SK-N-SH treated with all-trans-retinoic acid at 6 μM for 48 hours (cell line): ENCODE data around the gene ISY1.
"Not testable (repeated sequence)": the region's sequence is repeated elsewhere in the genome, so short reads cannot be mapped to it uniquely, and the experiment has no call there.

Experiments used
- ATAC-seq: fragments of 200-7000 bp; cut with Tn5 transposase; 3 replicates; pipeline ENCODE4 v1.9.1; 2020; ENCODE audit warnings: mild to moderate bottlenecking, moderate library complexity
- ARNTL ChIP-seq: fragments of 450-650 bp; formaldehyde crosslinking; IDR thresholded peaks from 2 replicates; pipeline ENCODE4 v1.5.0; 2020; ENCODE audit warnings: low read depth, mild to moderate bottlenecking, moderate library complexity, borderline replicate concordance
- BACH2 ChIP-seq: fragments of 250-450 bp; sonication (Bioruptor Pico); IDR thresholded peaks from 2 replicates; pipeline ENCODE4 v1.9.0; 2021; ENCODE audit warnings: mild to moderate bottlenecking, borderline replicate concordance
- CSDC2 ChIP-seq: fragments of 250-450 bp; sonication (Bioruptor Pico); IDR thresholded peaks from 2 replicates; pipeline ENCODE4 v1.5.0; 2020; ENCODE audit warnings: mild to moderate bottlenecking, moderate library complexity
- ESRRG ChIP-seq: fragments of 250-450 bp; sonication (Bioruptor Pico); IDR thresholded peaks from 2 replicates; pipeline ENCODE4 v1.6.1; 2021; ENCODE audit warnings: mild to moderate bottlenecking
- GLIS3 ChIP-seq: fragments of 250-450 bp; sonication (Bioruptor Pico); IDR thresholded peaks from 2 replicates; pipeline ENCODE4 v1.5.0; 2020; ENCODE audit warnings: mild to moderate bottlenecking, moderate library complexity
- ISL1 ChIP-seq: fragments of 250-450 bp; sonication (Bioruptor Pico); IDR thresholded peaks from 2 replicates; pipeline ENCODE4 v2.1.2; 2022; ENCODE audit warnings: mild to moderate bottlenecking, moderate library complexity
- OSR1 ChIP-seq: fragments of 250-450 bp; sonication (Bioruptor Pico); IDR thresholded peaks from 2 replicates; pipeline ENCODE4 v1.8.0; 2022; ENCODE audit warnings: moderate library complexity, mild to moderate bottlenecking, inconsistent platforms
- PPARA ChIP-seq: fragments of 250-450 bp; sonication (Bioruptor Pico); IDR thresholded peaks from 2 replicates; pipeline ENCODE4 v1.5.0; 2020; ENCODE audit warnings: mild to moderate bottlenecking, borderline replicate concordance
- SNAI2 ChIP-seq: fragments of 250-450 bp; sonication (Bioruptor Pico); IDR thresholded peaks from 2 replicates; pipeline ENCODE4 v1.5.0; 2020; ENCODE audit warnings: mild to moderate bottlenecking, moderate library complexity
- TCF4 ChIP-seq: fragments of 250-450 bp; sonication (Bioruptor Pico); IDR thresholded peaks from 2 replicates; pipeline ENCODE4 v1.8.0; 2021; ENCODE audit warnings: mild to moderate bottlenecking, moderate library complexity, borderline replicate concordance
- TOX ChIP-seq: fragments of 250-450 bp; sonication (Bioruptor Pico); IDR thresholded peaks from 2 replicates; pipeline ENCODE4 v1.8.0; 2021; ENCODE audit warnings: mild to moderate bottlenecking, moderate library complexity, borderline replicate concordance
- ZC3H10 ChIP-seq: fragments of 250-450 bp; sonication (Bioruptor Pico); IDR thresholded peaks from 2 replicates; pipeline ENCODE4 v1.5.1; 2021; ENCODE audit warnings: mild to moderate bottlenecking, moderate library complexity
- ZFP3 ChIP-seq: fragments of 250-450 bp; sonication (Bioruptor Pico); IDR thresholded peaks from 2 replicates; pipeline ENCODE4 v1.5.0; 2020; ENCODE audit warnings: mild to moderate bottlenecking, moderate library complexity
- ZFP30 ChIP-seq: fragments of 450-650 bp; formaldehyde crosslinking; IDR thresholded peaks from 2 replicates; pipeline ENCODE4 v1.5.0; 2022; ENCODE audit warnings: mild to moderate bottlenecking, moderate library complexity
- ZNF565 ChIP-seq: fragments of 450-650 bp; formaldehyde crosslinking; conservative IDR thresholded peaks from 2 replicates; pipeline ENCODE4 v1.5.0; 2020; ENCODE audit warnings: low read depth, mild to moderate bottlenecking, moderate library complexity
- ZNF70 ChIP-seq: fragments of 450-650 bp; formaldehyde crosslinking; IDR thresholded peaks from 2 replicates; pipeline ENCODE4 v1.5.0; 2020; ENCODE audit warnings: mild to moderate bottlenecking, moderate library complexity
- TF ChIP-seq, protein P1 (sequence below): fragments of 250-450 bp; sonication (Bioruptor Pico); IDR thresholded peaks from 2 replicates; pipeline ENCODE4 v1.5.1; 2021; ENCODE audit warnings: mild to moderate bottlenecking, moderate library complexity
- TF ChIP-seq, protein P2 (sequence below): fragments of 250-450 bp; sonication (Bioruptor Pico); IDR thresholded peaks from 2 replicates; pipeline ENCODE4 v1.5.1; 2020; ENCODE audit warnings: low read depth, mild to moderate bottlenecking, moderate library complexity
- TF ChIP-seq, protein P3 (sequence below): fragments of 250-450 bp; sonication (Bioruptor Pico); IDR thresholded peaks from 2 replicates; pipeline ENCODE4 v1.8.0; 2021; ENCODE audit warnings: low read depth, mild to moderate bottlenecking, moderate library complexity, borderline replicate concordance
- TF ChIP-seq, protein P4 (sequence below): fragments of 250-450 bp; sonication (Bioruptor Pico); IDR thresholded peaks from 2 replicates; pipeline ENCODE4 v1.5.0; 2020; ENCODE audit warnings: mild to moderate bottlenecking, moderate library complexity

ISY1 gene

DNA sequence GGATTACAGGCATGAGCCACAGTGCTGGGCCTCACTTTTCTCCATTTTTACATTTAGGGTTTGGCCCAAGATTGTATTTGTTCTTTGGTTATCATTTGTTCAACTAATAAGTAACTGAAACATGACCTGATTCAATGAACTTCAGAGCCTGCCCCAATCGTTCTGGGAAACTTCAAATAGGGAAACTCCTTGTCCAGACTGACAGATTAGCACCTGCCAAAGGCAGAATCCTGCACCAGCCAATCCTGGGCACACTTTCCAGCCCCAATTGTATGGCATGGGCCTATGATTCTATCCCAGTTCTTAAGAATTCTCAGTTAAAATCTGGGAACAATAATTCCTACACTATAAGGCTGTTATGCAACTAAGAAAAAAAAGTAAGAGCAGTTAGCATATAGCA lies 21.0 kb downstream of the ISY1 start:
- ATAC-seq: no peak

DNA sequence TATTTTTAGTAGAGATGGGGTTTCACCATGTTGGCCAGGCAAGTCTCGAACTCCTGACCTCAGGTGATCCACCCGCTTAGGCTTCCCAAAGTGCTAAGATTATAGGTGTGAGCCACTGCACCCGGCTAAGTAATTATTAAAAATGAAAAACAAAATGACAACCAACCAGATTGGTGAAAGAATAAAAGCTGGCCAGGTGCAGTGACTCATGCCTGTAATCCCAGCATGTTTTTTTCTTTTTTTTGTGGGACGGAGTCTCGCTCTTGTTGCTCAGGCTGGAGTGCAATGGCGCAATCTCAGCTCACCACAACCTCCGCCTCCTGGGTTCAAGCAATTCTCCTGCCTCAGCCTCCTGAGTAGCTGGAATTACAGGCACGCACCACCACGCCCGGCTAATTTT lies 24.6 kb downstream of the ISY1 start:
- ATAC-seq: not testable (repeated sequence)

More for the DNA sequence above, 21.0 kb downstream of the ISY1 start:
- no peak for TF ChIP-seq ZFP3 (CRISPR knock-in tag)
- TF ChIP-seq GLIS3: no peak
- no peak for TF ChIP-seq SNAI2 (CRISPR knock-in tag)
- TF ChIP-seq BACH2 (CRISPR knock-in tag): no peak
- no peak for TF ChIP-seq CSDC2 (CRISPR knock-in tag)
- TF ChIP-seq, protein P1, sequence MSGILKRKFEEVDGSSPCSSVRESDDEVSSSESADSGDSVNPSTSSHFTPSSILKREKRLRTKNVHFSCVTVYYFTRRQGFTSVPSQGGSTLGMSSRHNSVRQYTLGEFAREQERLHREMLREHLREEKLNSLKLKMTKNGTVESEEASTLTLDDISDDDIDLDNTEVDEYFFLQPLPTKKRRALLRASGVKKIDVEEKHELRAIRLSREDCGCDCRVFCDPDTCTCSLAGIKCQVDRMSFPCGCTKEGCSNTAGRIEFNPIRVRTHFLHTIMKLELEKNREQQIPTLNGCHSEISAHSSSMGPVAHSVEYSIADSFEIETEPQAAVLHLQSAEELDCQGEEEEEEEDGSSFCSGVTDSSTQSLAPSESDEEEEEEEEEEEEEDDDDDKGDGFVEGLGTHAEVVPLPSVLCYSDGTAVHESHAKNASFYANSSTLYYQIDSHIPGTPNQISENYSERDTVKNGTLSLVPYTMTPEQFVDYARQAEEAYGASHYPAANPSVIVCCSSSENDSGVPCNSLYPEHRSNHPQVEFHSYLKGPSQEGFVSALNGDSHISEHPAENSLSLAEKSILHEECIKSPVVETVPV (CRISPR knock-in tag): no peak
- TF ChIP-seq, protein P2, sequence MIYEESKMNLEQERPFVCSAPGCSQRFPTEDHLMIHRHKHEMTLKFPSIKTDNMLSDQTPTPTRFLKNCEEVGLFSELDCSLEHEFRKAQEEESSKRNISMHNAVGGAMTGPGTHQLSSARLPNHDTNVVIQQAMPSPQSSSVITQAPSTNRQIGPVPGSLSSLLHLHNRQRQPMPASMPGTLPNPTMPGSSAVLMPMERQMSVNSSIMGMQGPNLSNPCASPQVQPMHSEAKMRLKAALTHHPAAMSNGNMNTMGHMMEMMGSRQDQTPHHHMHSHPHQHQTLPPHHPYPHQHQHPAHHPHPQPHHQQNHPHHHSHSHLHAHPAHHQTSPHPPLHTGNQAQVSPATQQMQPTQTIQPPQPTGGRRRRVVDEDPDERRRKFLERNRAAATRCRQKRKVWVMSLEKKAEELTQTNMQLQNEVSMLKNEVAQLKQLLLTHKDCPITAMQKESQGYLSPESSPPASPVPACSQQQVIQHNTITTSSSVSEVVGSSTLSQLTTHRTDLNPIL (CRISPR knock-in tag): no peak
- TF ChIP-seq OSR1 (CRISPR knock-in tag): no peak
- no peak for TF ChIP-seq ISL1 (CRISPR knock-in tag)
- TF ChIP-seq, protein P3, sequence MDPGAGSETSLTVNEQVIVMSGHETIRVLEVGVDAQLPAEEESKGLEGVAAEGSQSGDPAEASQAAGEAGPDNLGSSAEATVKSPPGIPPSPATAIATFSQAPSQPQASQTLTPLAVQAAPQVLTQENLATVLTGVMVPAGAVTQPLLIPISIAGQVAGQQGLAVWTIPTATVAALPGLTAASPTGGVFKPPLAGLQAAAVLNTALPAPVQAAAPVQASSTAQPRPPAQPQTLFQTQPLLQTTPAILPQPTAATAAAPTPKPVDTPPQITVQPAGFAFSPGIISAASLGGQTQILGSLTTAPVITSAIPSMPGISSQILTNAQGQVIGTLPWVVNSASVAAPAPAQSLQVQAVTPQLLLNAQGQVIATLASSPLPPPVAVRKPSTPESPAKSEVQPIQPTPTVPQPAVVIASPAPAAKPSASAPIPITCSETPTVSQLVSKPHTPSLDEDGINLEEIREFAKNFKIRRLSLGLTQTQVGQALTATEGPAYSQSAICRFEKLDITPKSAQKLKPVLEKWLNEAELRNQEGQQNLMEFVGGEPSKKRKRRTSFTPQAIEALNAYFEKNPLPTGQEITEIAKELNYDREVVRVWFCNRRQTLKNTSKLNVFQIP (CRISPR knock-in tag): no peak
- no peak for TF ChIP-seq ZFP30 (CRISPR knock-in tag)
- no peak for TF ChIP-seq TCF4 (CRISPR knock-in tag)
- TF ChIP-seq, protein P4, sequence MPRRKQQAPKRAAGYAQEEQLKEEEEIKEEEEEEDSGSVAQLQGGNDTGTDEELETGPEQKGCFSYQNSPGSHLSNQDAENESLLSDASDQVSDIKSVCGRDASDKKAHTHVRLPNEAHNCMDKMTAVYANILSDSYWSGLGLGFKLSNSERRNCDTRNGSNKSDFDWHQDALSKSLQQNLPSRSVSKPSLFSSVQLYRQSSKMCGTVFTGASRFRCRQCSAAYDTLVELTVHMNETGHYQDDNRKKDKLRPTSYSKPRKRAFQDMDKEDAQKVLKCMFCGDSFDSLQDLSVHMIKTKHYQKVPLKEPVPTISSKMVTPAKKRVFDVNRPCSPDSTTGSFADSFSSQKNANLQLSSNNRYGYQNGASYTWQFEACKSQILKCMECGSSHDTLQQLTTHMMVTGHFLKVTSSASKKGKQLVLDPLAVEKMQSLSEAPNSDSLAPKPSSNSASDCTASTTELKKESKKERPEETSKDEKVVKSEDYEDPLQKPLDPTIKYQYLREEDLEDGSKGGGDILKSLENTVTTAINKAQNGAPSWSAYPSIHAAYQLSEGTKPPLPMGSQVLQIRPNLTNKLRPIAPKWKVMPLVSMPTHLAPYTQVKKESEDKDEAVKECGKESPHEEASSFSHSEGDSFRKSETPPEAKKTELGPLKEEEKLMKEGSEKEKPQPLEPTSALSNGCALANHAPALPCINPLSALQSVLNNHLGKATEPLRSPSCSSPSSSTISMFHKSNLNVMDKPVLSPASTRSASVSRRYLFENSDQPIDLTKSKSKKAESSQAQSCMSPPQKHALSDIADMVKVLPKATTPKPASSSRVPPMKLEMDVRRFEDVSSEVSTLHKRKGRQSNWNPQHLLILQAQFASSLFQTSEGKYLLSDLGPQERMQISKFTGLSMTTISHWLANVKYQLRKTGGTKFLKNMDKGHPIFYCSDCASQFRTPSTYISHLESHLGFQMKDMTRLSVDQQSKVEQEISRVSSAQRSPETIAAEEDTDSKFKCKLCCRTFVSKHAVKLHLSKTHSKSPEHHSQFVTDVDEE (CRISPR knock-in tag): no peak
- TF ChIP-seq ZNF70 (CRISPR knock-in tag): no peak
- TF ChIP-seq ZC3H10 (CRISPR knock-in tag): no peak
- no peak for TF ChIP-seq ARNTL (CRISPR knock-in tag)

DNA sequence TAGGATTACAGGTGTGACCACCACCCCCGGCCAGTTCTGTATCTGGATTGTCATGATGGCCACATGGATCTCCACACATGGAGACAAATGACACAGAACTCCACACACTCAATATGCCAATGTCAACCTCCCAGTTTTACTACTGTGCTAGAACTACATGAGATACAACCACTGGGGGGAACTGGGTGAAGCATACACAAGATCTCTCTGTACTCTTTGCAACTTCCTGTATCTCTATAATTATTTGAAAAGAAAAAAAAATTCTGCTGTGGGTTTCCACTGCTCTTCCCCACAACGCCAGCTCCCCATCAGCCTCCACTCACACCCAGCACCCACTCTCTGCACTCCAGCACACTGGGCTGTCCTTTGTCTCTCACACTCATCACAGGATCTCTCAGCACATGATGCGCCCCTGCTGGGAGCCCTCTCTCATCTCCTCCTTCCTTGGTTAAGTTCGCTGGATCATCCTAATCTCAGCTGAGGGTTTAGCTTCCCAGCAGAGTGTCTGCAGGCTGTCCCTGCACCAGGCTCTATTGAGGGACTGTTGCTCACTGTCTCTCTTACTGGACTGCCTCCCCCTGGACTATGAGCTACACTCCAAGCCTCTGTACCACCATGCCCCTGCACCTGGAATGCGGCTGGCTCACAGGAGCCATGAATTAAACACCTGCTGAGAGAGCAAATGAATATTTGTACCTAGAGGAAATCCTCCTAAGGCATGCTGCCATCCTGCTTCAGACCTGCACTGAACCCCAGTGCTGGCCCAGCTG lies 28.6 kb downstream of the ISY1 start:
- ATAC-seq: no peak
- TF ChIP-seq PPARA (no peak), ZNF565 (CRISPR knock-in tag) (no peak)

DNA sequence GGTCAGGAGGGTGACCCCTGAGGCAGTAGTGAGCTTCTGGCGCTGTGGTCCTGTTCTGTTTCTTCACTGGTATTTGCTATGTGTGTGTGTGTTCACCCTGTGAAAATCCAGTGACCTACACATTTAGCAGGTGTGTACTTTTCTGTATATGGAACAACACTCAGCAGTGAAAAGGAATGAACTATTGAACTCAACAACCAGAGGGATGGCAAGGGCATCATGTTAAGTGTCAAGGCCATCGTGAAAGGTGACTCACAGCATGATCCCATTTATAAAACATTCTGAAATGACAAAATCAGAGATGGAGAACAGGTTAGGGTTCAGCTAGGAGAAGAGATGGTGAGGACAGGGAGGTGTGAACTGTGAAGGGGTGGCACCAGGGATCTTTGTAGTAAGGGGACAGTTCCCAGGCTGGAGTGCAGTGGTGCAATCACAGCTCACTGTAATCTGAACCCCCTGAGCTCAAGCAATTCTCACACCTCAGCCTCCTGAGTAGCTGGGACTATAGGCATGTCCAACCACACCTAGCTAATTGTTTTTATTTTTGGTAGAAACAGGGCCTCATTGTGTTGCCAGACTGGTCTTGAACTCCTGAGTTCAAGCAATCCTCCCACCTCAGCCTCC lies 29.3 kb downstream of the ISY1 start:
- no peak for ATAC-seq
- TF ChIP-seq BACH2 (CRISPR knock-in tag) (no peak), ESRRG (CRISPR knock-in tag) (no peak), OSR1 (CRISPR knock-in tag) (no peak), TOX (CRISPR knock-in tag) (no peak), SNAI2 (CRISPR knock-in tag) (no peak)
- TF ChIP-seq, protein P4 (CRISPR knock-in tag): no peak
